WI38 (cell line): ENCODE results near the gene KAT14.

Experiments
- H3K4me3 ChIP-seq: 2 replicates; pipeline ENCODE4 v1.5.1; 2011; ENCODE audit warnings: low read depth, mild to moderate bottlenecking, control low read depth, low read length
- TF ChIP-seq, protein P1 (sequence below): IDR thresholded peaks from 2 replicates; pipeline ENCODE4 v1.5.1; 2012; ENCODE audit warnings: low read depth, mild to moderate bottlenecking, control low read depth, low read length

KAT14 gene

DNA sequence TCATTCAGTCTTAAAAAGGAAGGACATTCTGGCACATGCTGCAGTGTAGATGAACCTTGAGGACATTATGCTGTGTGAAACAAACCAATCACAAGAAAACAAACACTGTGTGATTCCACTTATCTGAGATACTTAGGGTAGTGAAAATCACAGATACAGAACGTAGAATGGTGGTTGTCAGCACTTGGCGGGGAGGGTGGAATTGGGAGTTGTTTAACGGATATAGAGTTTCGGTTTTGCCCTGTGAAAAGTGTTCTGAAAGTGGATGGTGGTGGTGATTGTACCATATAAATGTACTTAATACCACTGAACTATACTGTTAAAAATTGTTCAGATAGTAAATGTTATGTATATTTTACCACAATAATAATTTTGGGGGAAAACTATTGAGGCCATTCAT is 18.4 kb downstream of the KAT14 start:
- no peak overlapping the region for H3K4me3 ChIP-seq
- TF ChIP-seq, protein P1, sequence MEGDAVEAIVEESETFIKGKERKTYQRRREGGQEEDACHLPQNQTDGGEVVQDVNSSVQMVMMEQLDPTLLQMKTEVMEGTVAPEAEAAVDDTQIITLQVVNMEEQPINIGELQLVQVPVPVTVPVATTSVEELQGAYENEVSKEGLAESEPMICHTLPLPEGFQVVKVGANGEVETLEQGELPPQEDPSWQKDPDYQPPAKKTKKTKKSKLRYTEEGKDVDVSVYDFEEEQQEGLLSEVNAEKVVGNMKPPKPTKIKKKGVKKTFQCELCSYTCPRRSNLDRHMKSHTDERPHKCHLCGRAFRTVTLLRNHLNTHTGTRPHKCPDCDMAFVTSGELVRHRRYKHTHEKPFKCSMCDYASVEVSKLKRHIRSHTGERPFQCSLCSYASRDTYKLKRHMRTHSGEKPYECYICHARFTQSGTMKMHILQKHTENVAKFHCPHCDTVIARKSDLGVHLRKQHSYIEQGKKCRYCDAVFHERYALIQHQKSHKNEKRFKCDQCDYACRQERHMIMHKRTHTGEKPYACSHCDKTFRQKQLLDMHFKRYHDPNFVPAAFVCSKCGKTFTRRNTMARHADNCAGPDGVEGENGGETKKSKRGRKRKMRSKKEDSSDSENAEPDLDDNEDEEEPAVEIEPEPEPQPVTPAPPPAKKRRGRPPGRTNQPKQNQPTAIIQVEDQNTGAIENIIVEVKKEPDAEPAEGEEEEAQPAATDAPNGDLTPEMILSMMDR: no peak

DNA sequence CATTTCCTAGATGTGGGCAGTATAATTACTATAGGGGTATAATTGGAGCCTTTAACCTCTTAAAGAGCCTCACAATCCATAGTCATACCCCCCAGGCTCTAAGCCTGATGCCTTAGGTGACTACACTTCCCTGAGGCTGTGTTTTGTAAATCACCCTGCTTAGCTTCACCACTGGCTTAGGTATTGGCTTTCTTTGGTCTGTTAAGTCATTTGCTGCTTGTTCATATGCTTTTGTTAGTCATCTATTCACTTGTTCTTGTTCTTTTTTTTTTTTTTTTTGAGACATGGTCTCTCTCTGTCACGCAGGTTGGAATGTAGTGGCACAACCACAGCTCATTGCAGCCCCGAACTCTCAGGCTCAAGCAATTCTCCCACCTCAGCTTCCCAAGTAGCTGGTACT is 26.7 kb downstream of the KAT14 start:
- TF ChIP-seq, protein P1: no peak
- H3K4me3 ChIP-seq: no peak overlapping the region

DNA sequence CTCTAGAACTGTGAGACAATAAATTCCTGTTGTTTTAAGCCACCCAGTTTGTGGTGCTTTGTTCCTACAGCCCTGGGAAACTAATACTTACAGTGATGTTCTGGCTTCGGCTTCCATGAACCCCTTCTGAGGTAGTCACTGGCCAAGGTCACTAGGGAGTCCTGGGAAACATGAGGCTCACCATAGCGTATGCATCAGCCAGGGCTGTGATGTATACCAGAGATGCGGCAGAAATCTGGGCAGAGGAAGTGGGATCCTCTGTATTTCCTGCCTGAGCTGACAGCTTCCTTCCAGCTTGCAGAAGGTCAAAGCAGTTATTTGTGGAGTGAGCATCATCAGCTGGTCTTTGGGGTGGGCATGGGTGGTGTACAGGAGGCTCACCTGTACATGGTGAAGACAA is 27.9 kb downstream of the KAT14 start:
- TF ChIP-seq, protein P1: no peak
- H3K4me3 ChIP-seq: no peak overlapping the region

DNA sequence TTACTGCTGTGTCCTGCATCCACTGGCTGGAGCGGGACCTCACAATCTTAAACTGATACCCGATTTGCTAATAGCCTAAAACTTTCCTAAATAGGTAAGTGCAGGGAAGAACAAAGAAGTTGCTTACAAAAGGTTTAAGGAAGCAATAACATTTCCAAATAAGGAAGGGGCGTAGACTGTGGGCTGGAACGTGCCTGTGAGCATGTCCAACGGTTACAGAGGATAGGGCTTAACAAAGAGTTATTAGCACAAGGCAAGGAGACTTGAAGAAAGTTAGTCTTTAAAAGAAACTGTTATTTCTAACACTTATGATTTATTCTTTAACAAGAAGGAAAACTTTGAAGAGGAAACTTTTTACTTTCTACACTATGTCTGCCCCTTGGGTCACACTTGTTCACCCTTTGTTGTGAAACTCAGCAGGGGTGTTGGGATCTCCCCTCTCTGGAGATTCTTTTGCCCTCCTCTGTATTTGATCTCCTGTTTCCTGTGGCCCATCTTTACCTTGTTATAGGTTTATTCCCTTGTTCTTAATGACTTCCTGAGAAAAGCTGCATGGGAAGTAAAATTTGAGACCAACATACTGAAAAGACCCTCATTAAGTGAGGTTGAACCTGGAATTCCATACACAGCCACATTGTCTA is 28.7 kb downstream of the KAT14 start:
- no peak overlapping the region for H3K4me3 ChIP-seq
- TF ChIP-seq, protein P1: no peak

DNA sequence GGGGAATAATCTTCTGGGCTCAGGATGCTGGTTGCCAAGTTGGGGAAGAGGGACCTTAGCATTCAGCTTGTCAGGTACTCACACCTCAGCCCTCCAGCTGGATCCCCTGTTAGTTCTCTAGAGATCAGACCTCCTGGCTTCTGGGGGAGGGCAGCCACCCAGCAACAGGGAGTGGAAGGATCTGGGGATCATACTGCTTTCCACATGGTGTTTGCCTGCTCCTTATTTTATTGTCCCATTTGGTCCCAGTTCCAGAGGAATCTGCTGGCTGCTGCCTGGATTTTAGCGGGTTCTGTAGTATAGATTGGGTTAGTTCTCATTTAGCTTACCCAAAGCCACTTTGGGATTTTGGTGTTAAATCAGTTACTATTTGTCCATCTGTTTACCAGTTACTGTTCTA is 29.3 kb downstream of the KAT14 start:
- no peak overlapping the region for H3K4me3 ChIP-seq
- TF ChIP-seq, protein P1: no peak

DNA sequence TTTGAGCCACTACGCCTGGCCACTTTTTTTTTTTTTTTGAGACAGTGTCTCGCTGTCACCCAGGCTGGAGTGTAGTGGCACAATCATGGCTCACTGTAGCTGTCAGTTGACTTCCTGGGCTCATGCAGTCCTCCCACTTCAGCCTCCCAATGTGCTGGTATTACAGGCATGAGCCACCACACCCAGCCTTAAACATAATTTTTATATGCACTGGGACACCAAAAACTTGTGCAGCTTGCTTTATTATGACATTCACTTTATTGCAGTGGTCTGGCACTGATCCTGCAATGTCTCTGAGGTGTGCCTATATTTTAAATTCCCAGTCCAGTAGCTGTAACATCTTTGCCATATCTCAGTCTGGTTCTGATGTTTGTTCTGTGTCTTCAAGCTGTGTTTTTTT is 34.7 kb downstream of the KAT14 start:
- H3K4me3 ChIP-seq: no peak overlapping the region
- TF ChIP-seq, protein P1: no peak

DNA sequence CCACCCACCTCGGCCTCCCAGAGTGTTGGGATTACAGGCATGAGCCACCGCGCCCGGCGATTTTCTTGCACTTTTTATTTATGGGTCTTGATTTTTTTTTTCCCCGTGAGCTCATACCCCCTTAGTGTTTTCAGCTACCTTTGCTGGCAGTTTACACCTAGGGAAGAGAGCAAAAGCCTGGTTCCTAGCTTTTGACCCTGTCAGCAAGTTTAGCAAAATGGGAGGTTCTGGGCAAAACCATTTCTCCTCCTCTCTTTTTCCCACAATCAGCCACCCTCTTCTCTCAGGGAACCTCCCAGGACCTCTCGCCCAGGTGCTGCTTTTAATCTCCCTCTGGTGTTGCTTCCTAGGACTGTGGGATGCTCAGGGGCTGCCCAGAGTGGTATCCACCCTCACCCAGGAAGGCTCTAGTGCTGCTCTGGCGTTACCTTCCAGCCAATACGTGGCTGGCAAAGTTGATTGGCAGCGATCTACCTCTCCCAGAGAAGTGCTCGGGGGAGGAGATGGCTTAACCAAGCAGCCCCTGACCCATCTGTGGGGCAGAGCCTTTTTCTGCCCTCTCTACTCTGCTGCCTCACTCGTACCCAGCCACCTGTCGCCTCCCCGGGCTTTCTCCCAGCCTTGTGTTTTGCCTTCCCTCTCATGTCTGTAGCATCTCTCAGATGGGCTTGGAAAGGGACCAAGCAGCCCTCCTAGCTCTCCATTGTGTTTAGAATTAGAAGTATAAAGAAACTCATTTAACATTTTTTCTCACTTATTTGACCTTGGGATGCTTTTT is 37.4 kb downstream of the KAT14 start:
- H3K4me3 ChIP-seq: no peak overlapping the region
- TF ChIP-seq, protein P1: no peak
